ENCODE measurements around the gene RAB3GAP1. TPM values are rescaled to one million over a fixed set of nuclear protein-coding genes. Genes with fewer than 3 reads are reported as not detected.

Gene RAB3GAP1
- total RNA-seq (ENCODE audit: low replicate concordance), result 45.5 and 71.2 TPM in 2 replicates

- H3K36me3 ChIP-seq, result peaks cover 6% of the 10 kb centered on the region
- peaks cover 11% of the 10 kb centered on the region for H4K20me1 ChIP-seq (ENCODE audit: low read depth)
- peak within 1 kb of the TSS; percentile 77 for H3K4me3 ChIP-seq
- H3K27me3 ChIP-seq, result no peaks in the 10 kb centered on the region
- H3K27ac ChIP-seq, result peak within 1 kb of the TSS; percentile 89
- no peaks in the 10 kb centered on the region for H3K9me3 Mint-ChIP-seq
- no peaks in the 10 kb centered on the region for H3K27me3 Mint-ChIP-seq (ENCODE audit: insufficient read depth, low read depth)
- peaks cover 7% of the 10 kb centered on the region for H3K36me3 Mint-ChIP-seq
- H3K4me2 ChIP-seq, result peak within 1 kb of the TSS; percentile 79
- H2AFZ ChIP-seq (replicated peaks), result peak within 1 kb of the TSS; percentile 100
- peak within 1 kb of the TSS; percentile 100 for H3K4me3 Mint-ChIP-seq
- peak; percentile 47 for TF ChIP-seq EZH2 (IDR thresholded peaks at IDR 0.05)
- TF ChIP-seq CTCF (IDR thresholded peaks at IDR 0.05), result no peak
- TF ChIP-seq EZH2phosphoT487 (IDR thresholded peaks at IDR 0.05), result no peak
- peak within 1 kb of the TSS; percentile 98 for H3K27ac Mint-ChIP-seq
- DNase-seq (ENCODE audit: low spot score), result peak; percentile 88
- peaks cover 28% of the 10 kb centered on the region for H3K4me1 Mint-ChIP-seq
- peaks cover 8% of the 10 kb centered on the region for H3K4me1 ChIP-seq
- H3K9ac ChIP-seq, result peak within 1 kb of the TSS; percentile 91
- H3K9me3 ChIP-seq (ENCODE audit: low read depth), result no peaks in the 10 kb centered on the region
- H3F3A ChIP-seq (ENCODE audit: low read depth), result peaks cover 6% of the 10 kb centered on the region
- peaks cover 51% of the 10 kb centered on the region for H3K79me2 ChIP-seq (ENCODE audit: low read depth)
Observed at GRCh38 chr2:135052042-135052876, at the start of gene RAB3GAP1. TSS of gene RAB3GAP1 (plus strand) at chr2:135052292. CDS start at chr2:135052308, 16 bp downstream.

GRCh38 chr2:135002836-135003235, 49.3 kb upstream of the RAB3GAP1 start:
- DNase-seq (ENCODE audit: low spot score), result no peak
- Histone ChIP-seq H3K36me3 (no peaks in the 10 kb centered on the region), H3K9ac (no peak overlapping the region), H4K20me1 (ENCODE audit: low read depth) (peaks cover 5% of the 10 kb centered on the region), H3K9me3 (ENCODE audit: low read depth) (no peaks in the 10 kb centered on the region), H2AFZ (replicated peaks) (no peak overlapping the region), H3K4me3 (no peak overlapping the region), H3K4me1 (peaks cover 12% of the 10 kb centered on the region), H3F3A (ENCODE audit: low read depth) (peaks cover 13% of the 10 kb centered on the region), H3K27me3 (peaks cover 12% of the 10 kb centered on the region), H3K79me2 (ENCODE audit: low read depth) (no peaks in the 10 kb centered on the region), H3K27ac (no peak overlapping the region), H3K4me2 (no peak overlapping the region)
- H3K27ac Mint-ChIP-seq, result no peak overlapping the region
- no peaks in the 10 kb centered on the region for H3K36me3 Mint-ChIP-seq
- H3K27me3 Mint-ChIP-seq (ENCODE audit: insufficient read depth, low read depth), result peaks cover 3% of the 10 kb centered on the region
- H3K9me3 Mint-ChIP-seq, result no peaks in the 10 kb centered on the region
- H3K4me3 Mint-ChIP-seq, result no peak overlapping the region
- H3K4me1 Mint-ChIP-seq, result peaks cover 24% of the 10 kb centered on the region
- no peak for TF ChIP-seq EZH2phosphoT487 (IDR thresholded peaks at IDR 0.05)
- no peak for TF ChIP-seq CTCF (IDR thresholded peaks at IDR 0.05)
- no peak for TF ChIP-seq EZH2 (IDR thresholded peaks at IDR 0.05)

- DNase-seq (ENCODE audit: low spot score), result peak; percentile 89
- Histone ChIP-seq H3F3A (ENCODE audit: low read depth) (peaks cover 13% of the 10 kb centered on the region), H2AFZ (replicated peaks) (peak overlapping the region; percentile 45), H3K4me3 (no peak overlapping the region), H3K27ac (no peak overlapping the region), H4K20me1 (ENCODE audit: low read depth) (peaks cover 5% of the 10 kb centered on the region), H3K27me3 (peaks cover 12% of the 10 kb centered on the region), H3K4me2 (no peak overlapping the region), H3K4me1 (peaks cover 12% of the 10 kb centered on the region), H3K9me3 (ENCODE audit: low read depth) (no peaks in the 10 kb centered on the region), H3K9ac (no peak overlapping the region), H3K36me3 (no peaks in the 10 kb centered on the region), H3K79me2 (ENCODE audit: low read depth) (no peaks in the 10 kb centered on the region)
- Mint-ChIP-seq H3K4me3 (no peak overlapping the region), H3K9me3 (no peaks in the 10 kb centered on the region), H3K27me3 (ENCODE audit: insufficient read depth, low read depth) (peaks cover 3% of the 10 kb centered on the region), H3K36me3 (no peaks in the 10 kb centered on the region), H3K27ac (no peak overlapping the region), H3K4me1 (peaks cover 24% of the 10 kb centered on the region)
- no peak for TF ChIP-seq EZH2 (IDR thresholded peaks at IDR 0.05)
- no peak for TF ChIP-seq CTCF (IDR thresholded peaks at IDR 0.05)
- TF ChIP-seq EZH2phosphoT487 (IDR thresholded peaks at IDR 0.05), result no peak
Observed at GRCh38 chr2:135004005-135004746, 47.9 kb upstream of the RAB3GAP1 start.
